GM15510 (cell line): ENCODE results near the gene NDN.

ENCODE experiments used
- POLR2A ChIP-seq: IDR thresholded peaks from 3 replicates; pipeline ENCODE4 v1.6.1; 2011; ENCODE audit warnings: borderline replicate concordance; ENCODE audit not compliant: insufficient read length; ENCODE audit errors: extremely low read depth

The NDN gene, protein sequence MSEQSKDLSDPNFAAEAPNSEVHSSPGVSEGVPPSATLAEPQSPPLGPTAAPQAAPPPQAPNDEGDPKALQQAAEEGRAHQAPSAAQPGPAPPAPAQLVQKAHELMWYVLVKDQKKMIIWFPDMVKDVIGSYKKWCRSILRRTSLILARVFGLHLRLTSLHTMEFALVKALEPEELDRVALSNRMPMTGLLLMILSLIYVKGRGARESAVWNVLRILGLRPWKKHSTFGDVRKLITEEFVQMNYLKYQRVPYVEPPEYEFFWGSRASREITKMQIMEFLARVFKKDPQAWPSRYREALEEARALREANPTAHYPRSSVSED

DNA sequence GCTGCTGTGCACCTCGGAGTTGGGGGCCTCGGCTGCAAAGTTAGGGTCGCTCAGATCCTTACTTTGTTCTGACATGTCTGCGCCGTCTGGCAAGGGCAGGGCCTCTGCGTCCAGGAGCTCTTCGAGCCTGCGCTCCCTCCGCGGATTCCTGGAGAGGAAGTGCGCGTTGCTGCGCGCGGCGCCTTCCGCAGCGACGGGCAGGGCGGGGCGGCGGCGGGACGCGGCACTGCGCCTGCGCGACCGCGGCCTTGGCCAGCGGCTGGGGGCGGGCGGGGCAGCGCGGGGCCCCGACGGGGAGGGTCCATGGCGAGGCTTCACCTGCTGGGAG, at the start of gene NDN:
Gene NDN, minus strand, starts transcription at position 163 of the 328 bp plus-strand sequence. Its CDS starts 88 bp downstream, at position 75.
- no peak for TF ChIP-seq POLR2A

DNA sequence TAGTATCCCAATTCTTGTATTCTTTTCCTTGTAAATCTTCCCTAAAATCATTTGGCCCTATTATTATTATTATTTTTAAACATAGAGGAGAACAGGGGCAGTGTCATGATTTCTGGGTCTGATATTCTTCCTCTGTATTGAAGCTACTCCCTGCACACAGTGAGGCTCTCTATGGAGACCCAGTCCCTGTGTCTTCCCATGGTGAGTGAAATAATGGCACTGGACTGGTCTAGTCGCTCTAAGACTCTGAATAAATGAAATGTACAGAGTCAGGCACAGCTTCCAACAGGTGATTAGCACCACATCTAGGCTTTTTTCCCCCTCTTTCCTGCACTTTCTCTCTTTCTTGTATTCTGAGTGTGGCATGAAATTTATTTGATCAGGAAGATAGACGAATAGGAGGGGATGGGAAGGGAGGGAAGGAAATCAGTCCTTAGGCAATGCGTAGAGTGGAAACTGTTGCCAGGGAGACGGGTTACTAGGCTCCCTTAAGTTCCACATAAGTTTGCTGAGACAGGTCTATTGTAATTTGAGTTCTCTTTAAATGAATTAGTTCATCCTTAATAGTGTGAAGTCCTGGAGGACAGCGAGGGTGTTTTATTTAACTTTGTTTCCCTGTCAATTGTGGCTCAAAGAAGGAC, 49.0 kb upstream of the NDN start:
- no peak for TF ChIP-seq POLR2A

DNA sequence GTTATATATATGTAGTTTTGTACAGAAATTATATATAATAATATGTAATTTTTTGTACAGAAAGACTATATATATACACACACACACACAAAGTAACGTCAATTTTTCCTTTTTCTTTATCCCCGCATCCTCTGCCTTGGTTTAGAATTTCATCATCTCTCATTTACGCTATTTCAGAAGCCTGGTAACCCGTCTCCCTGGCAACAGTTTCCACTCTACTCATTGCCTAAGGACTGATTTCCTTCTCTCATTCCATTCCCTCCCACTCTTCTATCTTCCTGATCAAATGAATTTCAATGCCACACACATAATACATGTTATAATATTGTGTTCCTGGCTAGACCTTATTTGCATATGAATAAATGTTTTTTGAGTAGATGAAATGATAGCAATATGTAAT, 47.8 kb upstream of the NDN start:
- TF ChIP-seq POLR2A: no peak

DNA sequence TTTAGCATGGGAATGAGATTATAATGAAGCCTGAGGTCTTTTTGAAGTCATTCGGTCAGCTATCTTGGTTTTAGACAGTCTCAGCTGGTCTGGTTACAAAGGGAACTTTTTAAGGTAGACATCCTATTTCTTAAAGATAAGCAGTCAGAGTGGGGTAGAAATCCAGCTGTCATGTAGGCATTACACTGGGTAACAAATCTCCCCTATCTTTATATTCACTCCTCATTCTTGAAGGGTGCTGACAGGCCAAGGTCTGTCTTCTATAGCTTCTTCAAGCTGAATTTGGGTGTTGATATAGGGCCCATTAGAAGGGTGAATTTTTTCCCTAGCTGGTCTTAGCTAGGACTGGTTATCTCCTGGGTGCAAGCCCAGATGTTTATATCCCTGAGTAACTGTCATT, 21.2 kb upstream of the NDN start:
- TF ChIP-seq POLR2A: no peak

DNA sequence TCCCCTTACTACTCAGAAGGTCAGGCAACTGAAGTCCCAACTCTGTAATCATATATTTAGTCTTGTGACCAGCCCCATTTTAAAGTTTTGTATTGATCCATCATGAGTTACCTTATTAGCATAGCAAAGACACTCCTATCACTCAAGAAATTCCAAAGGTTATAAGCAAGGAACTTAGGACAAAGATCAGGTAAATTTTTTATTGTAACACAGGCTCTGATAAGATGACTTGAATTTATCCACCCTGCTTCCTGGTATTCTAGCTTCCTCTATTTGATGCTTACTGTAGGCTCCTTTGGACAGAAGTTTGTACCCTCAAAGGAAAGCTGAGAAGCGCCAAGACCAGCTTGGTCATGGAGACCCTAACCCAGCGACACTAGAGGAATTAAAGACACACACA, 8.2 kb upstream of the NDN start:
- TF ChIP-seq POLR2A: no peak

DNA sequence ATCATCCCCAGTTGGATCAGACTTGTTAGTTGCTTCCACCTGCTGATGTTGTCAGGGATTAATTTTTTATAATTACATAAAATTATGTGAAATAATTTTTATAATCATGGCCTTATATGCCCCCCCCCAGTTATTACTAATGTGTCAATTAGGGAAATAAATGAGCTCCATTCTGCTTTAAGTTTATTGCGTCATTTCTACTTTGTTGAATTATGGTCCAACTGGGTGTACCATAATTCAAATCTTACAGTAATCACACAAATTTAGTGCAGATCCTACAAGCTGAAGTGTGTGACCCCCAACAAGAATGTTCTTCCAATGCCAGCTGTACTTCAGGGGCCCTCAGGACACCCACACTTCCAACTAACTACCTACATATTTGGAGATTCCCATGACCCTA, 7.5 kb upstream of the NDN start:
- no peak for TF ChIP-seq POLR2A

DNA sequence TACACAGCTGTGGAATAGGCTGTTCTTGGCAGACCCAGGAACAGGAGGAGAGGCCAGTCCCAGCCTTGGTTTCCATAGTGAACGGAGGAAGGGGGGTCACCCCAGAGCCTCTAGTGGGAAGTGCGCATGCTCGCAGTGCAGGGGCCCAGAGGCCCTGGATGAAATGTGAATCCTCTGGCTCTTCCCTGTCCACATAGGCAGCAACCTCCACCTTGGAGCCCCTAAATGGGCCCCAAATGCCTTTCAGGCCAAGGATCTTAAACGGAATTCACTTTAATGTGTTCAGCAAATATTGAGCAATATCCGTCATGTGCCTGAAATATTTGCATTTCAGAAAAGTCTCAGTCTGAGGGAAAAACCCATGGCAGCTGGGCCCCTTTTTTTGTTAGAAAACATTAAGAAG, 3.3 kb upstream of the NDN start:
- TF ChIP-seq POLR2A: no peak

DNA sequence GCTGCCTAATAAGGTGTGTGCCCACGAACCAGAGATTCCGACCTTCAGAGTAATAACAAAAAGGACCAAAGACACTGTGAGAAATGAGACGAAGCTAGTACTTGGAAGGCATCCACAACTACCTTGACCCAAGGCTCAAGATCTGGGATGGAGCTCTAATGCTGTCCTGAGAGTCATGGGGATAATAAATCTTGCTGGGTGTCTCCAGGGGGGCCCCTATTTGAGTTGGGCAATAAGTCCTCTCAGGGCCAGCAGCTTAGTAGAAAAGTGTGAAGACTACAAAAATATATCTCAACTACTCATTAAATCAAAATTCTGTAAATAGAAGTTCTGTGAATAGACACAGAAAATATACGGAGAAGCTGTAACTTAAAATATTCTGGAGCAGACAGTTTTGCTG, 2.9 kb upstream of the NDN start:
- no peak for TF ChIP-seq POLR2A

DNA sequence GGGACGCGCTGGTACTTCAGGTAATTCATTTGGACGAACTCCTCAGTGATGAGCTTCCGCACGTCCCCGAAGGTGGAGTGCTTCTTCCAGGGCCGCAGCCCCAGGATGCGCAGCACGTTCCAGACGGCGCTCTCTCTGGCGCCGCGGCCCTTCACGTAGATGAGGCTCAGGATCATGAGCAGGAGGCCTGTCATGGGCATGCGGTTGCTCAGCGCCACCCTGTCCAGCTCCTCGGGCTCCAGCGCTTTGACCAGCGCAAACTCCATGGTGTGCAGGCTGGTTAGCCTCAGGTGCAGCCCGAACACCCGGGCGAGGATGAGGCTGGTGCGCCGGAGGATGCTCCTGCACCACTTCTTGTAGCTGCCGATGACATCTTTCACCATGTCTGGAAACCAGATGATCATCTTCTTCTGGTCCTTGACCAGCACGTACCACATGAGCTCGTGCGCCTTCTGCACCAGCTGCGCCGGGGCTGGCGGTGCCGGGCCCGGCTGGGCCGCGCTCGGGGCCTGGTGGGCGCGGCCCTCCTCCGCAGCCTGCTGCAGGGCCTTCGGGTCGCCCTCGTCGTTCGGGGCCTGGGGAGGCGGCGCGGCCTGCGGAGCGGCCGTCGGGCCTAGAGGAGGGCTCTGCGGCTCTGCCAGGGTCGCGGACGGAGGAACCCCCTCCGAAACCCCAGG, 501 bp downstream of the NDN start:
- no peak for TF ChIP-seq POLR2A

DNA sequence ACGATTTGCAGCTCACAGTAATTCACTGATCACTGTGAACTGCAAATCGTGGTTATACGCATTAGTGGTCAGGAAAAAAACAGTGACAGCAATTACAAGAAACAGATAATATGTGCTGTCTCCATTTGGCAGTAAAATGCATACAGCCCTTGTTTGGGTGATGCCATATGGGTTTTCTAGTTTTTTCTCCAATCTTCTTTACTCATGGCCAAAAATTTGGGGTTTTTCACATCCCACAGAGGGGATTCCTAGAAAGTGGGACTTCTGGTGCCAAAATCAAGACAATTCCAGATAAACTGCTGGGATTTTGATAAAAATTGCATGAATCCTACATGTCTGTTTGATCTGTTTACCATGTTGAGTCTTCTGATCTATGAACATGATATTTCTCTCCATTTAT, 15.6 kb downstream of the NDN start:
- no peak for TF ChIP-seq POLR2A

DNA sequence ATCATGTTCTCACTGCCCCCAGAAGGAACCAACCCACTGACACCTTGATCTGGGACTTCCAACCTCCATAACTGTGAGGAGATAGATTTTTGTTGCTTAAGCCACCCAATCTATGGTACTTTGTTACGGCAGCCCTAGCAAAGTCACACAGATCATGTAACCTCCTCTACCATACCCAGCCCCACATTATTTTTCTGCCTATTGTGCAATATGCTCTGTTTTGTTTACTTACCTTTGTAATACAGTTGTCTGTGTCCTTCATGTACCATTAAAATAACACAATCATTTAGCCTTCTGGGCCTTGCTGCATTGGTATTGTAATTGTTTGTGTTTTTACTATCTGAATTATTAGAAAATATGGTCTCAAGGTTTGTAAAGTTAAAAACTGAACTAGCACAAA, 16.1 kb downstream of the NDN start:
- TF ChIP-seq POLR2A: no peak

DNA sequence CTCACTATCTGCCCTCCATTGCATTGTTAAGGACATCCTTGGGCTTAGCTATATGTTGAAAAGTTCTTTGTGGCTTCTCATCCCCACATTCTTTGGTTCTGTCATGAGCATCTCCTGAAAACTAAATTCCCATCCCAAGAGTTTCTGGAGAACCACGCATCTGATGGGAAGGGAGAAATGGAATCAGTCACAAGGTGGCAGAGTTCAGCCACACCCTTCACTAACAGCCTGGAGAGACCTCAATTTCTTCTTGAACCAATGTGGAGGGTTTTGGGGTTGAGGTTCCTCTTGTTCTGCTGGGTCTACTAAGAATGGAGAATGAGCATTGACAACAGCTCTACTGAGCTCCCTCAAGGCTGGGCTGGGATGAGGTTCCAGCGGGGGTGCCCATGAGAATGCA, 23.9 kb downstream of the NDN start:
- TF ChIP-seq POLR2A: no peak

DNA sequence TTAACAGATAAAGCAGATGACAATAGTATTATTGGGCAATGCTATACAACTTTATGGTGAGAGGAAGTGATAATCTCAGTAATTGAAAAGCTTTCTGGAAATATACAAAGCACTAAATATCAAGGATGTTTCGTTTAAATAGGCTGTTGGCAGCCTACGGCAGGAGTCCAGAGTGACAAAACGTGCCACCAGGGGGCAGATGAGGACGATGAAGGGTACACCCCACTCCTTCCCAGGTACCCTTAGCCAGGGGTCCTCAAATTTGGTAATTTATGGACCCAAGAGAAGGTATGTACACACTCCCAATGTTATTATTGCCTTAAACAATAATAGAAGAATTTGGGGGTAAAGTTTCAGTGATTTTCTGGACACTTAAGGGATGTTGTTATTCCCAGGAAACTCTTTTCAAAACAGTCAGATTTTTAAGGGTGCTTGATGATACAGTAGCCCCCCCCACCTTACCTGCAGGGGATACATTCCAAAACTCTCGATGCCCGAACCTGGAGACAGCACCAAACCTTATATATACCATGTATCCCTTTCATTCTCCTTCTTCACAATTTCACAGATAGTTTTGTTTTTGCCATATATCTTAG, 38.1 kb downstream of the NDN start:
- TF ChIP-seq POLR2A: no peak

DNA sequence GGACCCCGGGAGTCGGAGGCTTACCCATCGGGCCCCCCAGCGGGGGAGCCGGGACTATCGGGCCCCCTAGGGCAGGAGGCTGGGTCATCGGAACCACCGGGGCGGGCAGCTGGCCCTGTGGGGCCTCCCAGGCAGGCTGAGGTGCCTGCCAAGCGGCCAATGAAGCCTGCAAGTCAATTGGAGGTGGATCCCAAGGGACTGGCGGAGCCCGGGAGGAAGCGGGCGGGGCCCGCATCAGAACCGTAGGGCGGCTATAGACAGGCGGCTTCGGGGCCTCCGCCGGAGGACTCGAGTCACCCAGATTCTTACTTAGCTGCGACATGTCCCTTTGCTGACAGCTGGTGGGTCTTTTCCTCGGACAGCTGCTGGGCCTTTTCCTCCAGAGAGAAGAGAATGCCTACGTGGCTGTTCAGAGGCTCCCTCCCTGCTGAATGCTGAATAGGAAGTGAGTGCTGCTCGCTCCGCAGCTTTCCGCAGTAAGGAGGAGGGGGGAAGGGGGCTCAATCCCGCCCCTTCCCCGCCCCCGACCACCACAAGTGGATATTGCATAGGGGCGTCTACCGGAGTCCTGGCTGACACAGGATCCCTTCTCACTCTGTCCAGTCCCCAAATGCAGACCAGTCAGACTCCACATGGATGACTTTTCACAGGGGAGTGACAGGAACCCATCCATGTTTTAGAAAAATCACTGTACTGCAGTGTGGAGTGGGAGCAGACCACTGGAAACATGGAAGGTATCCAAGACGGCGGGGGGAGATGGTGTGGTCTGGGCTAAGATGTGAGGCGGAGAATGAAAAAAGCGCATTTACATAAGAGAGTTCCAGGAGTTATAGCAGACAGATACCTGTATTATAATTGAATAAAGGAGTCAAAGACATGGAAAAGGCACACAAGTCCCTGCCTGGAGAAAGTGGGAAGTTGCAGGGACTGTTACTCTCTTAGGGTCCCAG, 39.4 kb downstream of the NDN start, which contains the start of gene MAGEL2:
Gene MAGEL2, minus strand, starts transcription at position 447 of the 950 bp plus-strand sequence. Its CDS starts 125 bp downstream, at position 322.
- TF ChIP-seq POLR2A: no peak
